PC-9 (cell line): ENCODE results near the gene AIFM1. TPM values are rescaled to one million over a fixed set of nuclear protein-coding genes. Genes with fewer than 3 reads are reported as not detected.

Experiments
- BruUV-seq: library from RNA; stranded (reverse); fragments of 400-500 nt; replicated peaks from 2 replicates; lab custom pipeline; 2021; lab: Mats Ljungman, UMichigan
- CTCF ChIA-PET: fragments of 300-600 bp; sonication (Branson Sonifier 250); formaldehyde crosslinking; loops from one replicate; lab custom pipeline; 2022; ENCODE audit warnings: antibody characterized with exemption; lab: Charles Lee
- POLR2A ChIA-PET: fragments of 300-600 bp; sonication (Branson Sonifier 250); formaldehyde crosslinking; loops from one replicate; lab custom pipeline; 2022; ENCODE audit warnings: antibody characterized with exemption; ENCODE audit not compliant: unreplicated experiment; lab: Charles Lee
- DNase-seq, 2 experiments: peaks; one replicate each; pipeline versions ENCODE4 v3.0.0 to v3.0.0-alpha.2; 2015 to 2022; ENCODE audit warnings: mixed read lengths in 1 of 2
- H2AFZ ChIP-seq: fragments of 200-600 bp; sonication (generic); 2 replicates; pipeline ENCODE4 v1.8.1; 2017; ENCODE audit warnings: antibody characterized with exemption
- H3F3A ChIP-seq: fragments of 200-600 bp; sonication (generic); 2 replicates; pipeline ENCODE4 v1.8.1; 2017; ENCODE audit warnings: antibody characterized with exemption, mild to moderate bottlenecking, low read depth; ENCODE audit not compliant: insufficient read depth
- H3K27ac ChIP-seq: fragments of 200-600 bp; sonication (generic); 2 replicates; pipeline ENCODE4 v1.6.1; 2016; ENCODE audit warnings: mixed run types
- H3K27me3 ChIP-seq: fragments of 200-600 bp; sonication (generic); 2 replicates; pipeline ENCODE4 v1.6.1; 2016; ENCODE audit warnings: low read depth, mixed run types; ENCODE audit not compliant: insufficient read depth
- H3K36me3 ChIP-seq: fragments of 200-600 bp; sonication (generic); 2 replicates; pipeline ENCODE4 v1.6.1; 2016; ENCODE audit warnings: low read depth, mixed run types
- H3K4me1 ChIP-seq: fragments of 200-600 bp; sonication (generic); replicated peaks from 2 replicates; pipeline ENCODE4 v1.6.1; 2016; ENCODE audit warnings: mixed run types; ENCODE audit not compliant: insufficient read depth
- H3K4me2 ChIP-seq: fragments of 200-600 bp; sonication (generic); 2 replicates; pipeline ENCODE4 v1.6.1; 2017; ENCODE audit warnings: mixed run types
- H3K4me3 ChIP-seq: fragments of 200-600 bp; sonication (generic); 2 replicates; pipeline ENCODE4 v1.6.1; 2016; ENCODE audit warnings: mixed run types
- H3K79me2 ChIP-seq: fragments of 200-600 bp; sonication (generic); 2 replicates; pipeline ENCODE4 v1.6.1; 2017; ENCODE audit warnings: low read depth, mixed run types
- H3K9me2 ChIP-seq: fragments of 200-600 bp; sonication (generic); 2 replicates; pipeline ENCODE4 v1.8.1; 2017; ENCODE audit warnings: mild to moderate bottlenecking; ENCODE audit not compliant: insufficient read depth
- H3K9me3 ChIP-seq: fragments of 200-600 bp; sonication (generic); 2 replicates; pipeline ENCODE4 v1.8.1; 2016; ENCODE audit warnings: low read depth; ENCODE audit not compliant: insufficient read depth
- H4K20me1 ChIP-seq: fragments of 200-600 bp; sonication (generic); 2 replicates; pipeline ENCODE4 v1.8.1; 2017; ENCODE audit not compliant: insufficient read depth
- CTCF ChIP-seq: fragments of 200-600 bp; sonication (generic); conservative IDR thresholded peaks from 2 replicates; pipeline ENCODE4 v1.6.1; 2017; ENCODE audit warnings: mixed run types, antibody characterized with exemption, mild to moderate bottlenecking, moderate library complexity
- EZH2 ChIP-seq: fragments of 200-600 bp; sonication (generic); IDR thresholded peaks from 2 replicates; pipeline ENCODE4 v1.8.0; 2017; ENCODE audit warnings: antibody characterized with exemption, low read depth
- intact Hi-C: fragments of 100-400 bp; cut with micrococcal nuclease; formaldehyde crosslinking; loops from one replicate; pipeline ENCODE4 v1.10.0; 2022; ENCODE audit not compliant: unreplicated experiment
- total RNA-seq: library from RNA; stranded (reverse); gene quantifications from 2 replicates; pipeline ENCODE4 v1.2.3, GENCODE V29; 2021

Gene AIFM1
- total RNA-seq, 1 experiment from 2014 or later = 83.3 TPM

- BruUV-seq = no TSS peak
- no peaks in the 10 kb centered on the region for H3K9me3 ChIP-seq
- CTCF ChIA-PET = interaction anchor here (0.6 kb wide), 1 partner anchor 51 kb away, joined by 18 read pairs; no protein-coding TSS in a partner anchor
- no peak overlapping the region for H2AFZ ChIP-seq
- intact Hi-C loops = no loop called here
- DNase-seq = no peak
- H4K20me1 ChIP-seq = no peaks in the 10 kb centered on the region
- H3K4me3 ChIP-seq = no peak overlapping the region
- POLR2A ChIA-PET = no interaction called here
- H3K4me1 ChIP-seq = peaks cover under 1% of the 10 kb centered on the region
- H3K36me3 ChIP-seq = peaks cover 23% of the 10 kb centered on the region
- H3K27ac ChIP-seq = no peak overlapping the region
- H3F3A ChIP-seq = peaks cover 3% of the 10 kb centered on the region; the same call in 1 of the 2 replicates
- TF ChIP-seq CTCF (no peak), EZH2 (no peak)
- H3K79me2 ChIP-seq = no peaks in the 10 kb centered on the region
- no peaks in the 10 kb centered on the region for H3K27me3 ChIP-seq
- H3K9me2 ChIP-seq = no peaks in the 10 kb centered on the region
- H3K4me2 ChIP-seq = no peak overlapping the region
Measured at GRCh38 chrX:130130990-130131389, 34.7 kb downstream of the AIFM1 start.

GRCh38 chrX:130125091-130125874 lies 40.4 kb downstream of the AIFM1 start:
- H3K27ac ChIP-seq = peak overlapping the region; percentile 40
- H3K79me2 ChIP-seq = no peaks in the 10 kb centered on the region
- peak; percentile 72 to 78 for DNase-seq

More at GRCh38 chrX:130125091-130125874, 40.4 kb downstream of the AIFM1 start:
- intact Hi-C loops = loop anchor here (2.0 kb wide), 2 partner anchors 16 to 44 kb away; no protein-coding TSS in a partner anchor
- Histone ChIP-seq H3F3A (peaks cover 16% of the 10 kb centered on the region), H3K9me3 (no peaks in the 10 kb centered on the region), H3K4me2 (peak overlapping the region; percentile 44; the same call in 1 of the 2 replicates), H2AFZ (no peak overlapping the region), H3K27me3 (no peaks in the 10 kb centered on the region), H3K9me2 (no peaks in the 10 kb centered on the region), H3K4me1 (peaks cover 43% of the 10 kb centered on the region), H3K4me3 (no peak overlapping the region; the same call in 1 of the 2 replicates), H3K36me3 (0 out of 2 replicates have a peak, but pooled peaks cover under 1% of the 10 kb centered on the region), H4K20me1 (no peaks in the 10 kb centered on the region)
- ChIA-PET POLR2A (interaction anchor here (0.6 kb wide), 1 partner anchor 10 kb away, joined by 6 read pairs; no protein-coding TSS in a partner anchor), CTCF (no interaction called here)
- BruUV-seq = TSS peak; percentile 57
- no peak for TF ChIP-seq CTCF
- TF ChIP-seq EZH2 = no peak
